Measurements from ENCODE around the gene OPRL1.

OPRL1 gene

DNA sequence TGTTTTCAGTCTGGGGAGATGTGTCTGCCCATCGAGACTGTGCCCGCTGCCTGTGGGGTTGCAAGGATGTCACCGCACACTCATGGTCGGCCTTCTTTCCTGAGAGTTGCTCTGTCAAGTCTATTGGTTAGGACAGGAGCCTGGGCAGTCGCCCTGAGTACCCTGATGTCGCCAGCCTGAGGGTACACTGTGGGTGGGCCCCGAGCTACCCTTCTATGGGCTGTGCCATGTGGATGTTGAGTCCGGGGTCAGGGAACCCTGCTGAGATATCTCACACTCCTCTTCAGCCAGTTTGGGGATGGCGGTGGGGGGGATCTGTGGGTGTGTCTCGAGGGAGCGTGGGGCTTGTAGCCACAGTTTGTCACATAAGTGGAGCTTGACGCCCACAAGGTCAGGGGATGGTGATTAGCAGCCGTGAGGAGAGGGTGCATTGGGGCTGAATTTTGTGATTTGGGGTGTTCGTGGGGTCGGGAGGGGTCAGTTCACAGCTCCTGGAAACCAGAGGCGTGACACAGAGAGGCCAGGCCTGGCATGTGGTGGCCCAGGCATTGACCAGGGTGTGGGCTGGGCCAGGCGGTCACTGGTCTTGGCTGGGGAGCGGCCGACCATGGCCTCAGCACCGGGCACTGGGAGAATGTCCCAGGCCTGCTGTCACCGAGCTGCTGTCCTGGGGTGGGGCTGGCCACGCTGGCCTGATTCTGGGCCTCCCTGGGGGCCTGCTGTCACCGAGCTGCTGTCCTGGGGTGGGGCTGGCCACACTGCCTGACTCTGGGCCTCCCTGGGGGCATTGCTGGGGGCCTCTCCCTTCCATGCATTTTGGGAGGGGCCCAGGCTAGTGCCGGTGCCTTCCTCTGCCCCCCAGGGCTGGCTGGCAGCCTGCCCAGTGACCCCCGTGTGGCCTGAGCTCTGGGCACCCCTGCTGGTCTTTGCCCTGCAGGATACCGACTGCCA is 29.1 kb downstream of the OPRL1 start:
- no peaks in the 10 kb centered on the region for H3K27me3 ChIP-seq (ENCODE audit: low read length)
- no peaks in the 10 kb centered on the region for H4K20me1 ChIP-seq (ENCODE audit: low read depth, low read length)
- H3F3A ChIP-seq (ENCODE audit: insufficient read depth): no peaks in the 10 kb centered on the region
- H3K9me2 ChIP-seq (replicated peaks; ENCODE audit: insufficient read depth, low read length): no peaks in the 10 kb centered on the region
- no peak for TF ChIP-seq EZH2phosphoT487 (conservative IDR thresholded peaks at IDR 0.05; ENCODE audit: low read length)
- TF ChIP-seq, protein P1, sequence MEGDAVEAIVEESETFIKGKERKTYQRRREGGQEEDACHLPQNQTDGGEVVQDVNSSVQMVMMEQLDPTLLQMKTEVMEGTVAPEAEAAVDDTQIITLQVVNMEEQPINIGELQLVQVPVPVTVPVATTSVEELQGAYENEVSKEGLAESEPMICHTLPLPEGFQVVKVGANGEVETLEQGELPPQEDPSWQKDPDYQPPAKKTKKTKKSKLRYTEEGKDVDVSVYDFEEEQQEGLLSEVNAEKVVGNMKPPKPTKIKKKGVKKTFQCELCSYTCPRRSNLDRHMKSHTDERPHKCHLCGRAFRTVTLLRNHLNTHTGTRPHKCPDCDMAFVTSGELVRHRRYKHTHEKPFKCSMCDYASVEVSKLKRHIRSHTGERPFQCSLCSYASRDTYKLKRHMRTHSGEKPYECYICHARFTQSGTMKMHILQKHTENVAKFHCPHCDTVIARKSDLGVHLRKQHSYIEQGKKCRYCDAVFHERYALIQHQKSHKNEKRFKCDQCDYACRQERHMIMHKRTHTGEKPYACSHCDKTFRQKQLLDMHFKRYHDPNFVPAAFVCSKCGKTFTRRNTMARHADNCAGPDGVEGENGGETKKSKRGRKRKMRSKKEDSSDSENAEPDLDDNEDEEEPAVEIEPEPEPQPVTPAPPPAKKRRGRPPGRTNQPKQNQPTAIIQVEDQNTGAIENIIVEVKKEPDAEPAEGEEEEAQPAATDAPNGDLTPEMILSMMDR (IDR thresholded peaks at IDR 0.05; ENCODE audit: insufficient read depth, low read length, poor library complexity, severe bottlenecking): no peak
- H3K79me2 ChIP-seq (ENCODE audit: insufficient read depth, low read length): no peaks in the 10 kb centered on the region
- no peaks in the 10 kb centered on the region for H3K9me3 ChIP-seq (ENCODE audit: insufficient read depth, low read length)
- H3K4me3 ChIP-seq (ENCODE audit: insufficient read depth, low read length, poor library complexity, severe bottlenecking): no peak overlapping the region
- no peak overlapping the region for H2AFZ ChIP-seq (ENCODE audit: low read depth, low read length, severe bottlenecking)
- no peaks in the 10 kb centered on the region for H3K36me3 ChIP-seq (ENCODE audit: low read length)
- H3K9ac ChIP-seq (ENCODE audit: low read length): no peak overlapping the region
- no peak overlapping the region for H3K4me2 ChIP-seq (ENCODE audit: low read depth, low read length, poor library complexity, severe bottlenecking)
- no peak overlapping the region for H3K27ac ChIP-seq (ENCODE audit: low read depth, low read length)

DNA sequence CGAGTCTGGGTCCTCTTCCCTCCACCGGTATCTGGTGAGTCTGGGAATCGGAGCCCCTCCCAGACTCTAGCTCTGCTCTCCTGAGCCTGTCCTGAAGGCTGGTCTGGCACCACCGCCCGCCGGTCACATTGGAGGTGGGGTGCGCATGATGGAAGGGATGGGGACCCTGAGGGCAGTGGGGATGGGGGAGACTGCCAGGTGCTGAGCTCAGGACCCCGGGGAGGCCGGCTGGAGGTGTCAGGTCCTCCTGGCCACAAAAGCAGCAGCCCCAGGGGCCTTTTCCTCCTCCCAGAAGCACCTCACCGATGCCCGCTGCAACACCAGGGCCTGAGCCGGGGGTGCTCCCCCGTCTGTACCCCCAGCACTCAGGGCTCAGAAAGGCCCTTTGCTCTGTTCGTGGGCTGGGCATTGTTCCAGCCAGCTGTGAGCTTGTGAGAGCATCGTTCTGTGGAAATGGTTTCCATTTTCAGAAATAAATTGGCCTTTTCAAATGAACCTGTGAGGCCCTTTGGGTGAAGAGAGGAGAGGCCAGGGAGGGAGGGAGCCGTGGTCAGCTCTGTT is 30.0 kb downstream of the OPRL1 start:
- Histone ChIP-seq H3K27me3 (ENCODE audit: low read length) (no peaks in the 10 kb centered on the region), H3K4me3 (ENCODE audit: insufficient read depth, low read length, poor library complexity, severe bottlenecking) (no peak overlapping the region)

DNA sequence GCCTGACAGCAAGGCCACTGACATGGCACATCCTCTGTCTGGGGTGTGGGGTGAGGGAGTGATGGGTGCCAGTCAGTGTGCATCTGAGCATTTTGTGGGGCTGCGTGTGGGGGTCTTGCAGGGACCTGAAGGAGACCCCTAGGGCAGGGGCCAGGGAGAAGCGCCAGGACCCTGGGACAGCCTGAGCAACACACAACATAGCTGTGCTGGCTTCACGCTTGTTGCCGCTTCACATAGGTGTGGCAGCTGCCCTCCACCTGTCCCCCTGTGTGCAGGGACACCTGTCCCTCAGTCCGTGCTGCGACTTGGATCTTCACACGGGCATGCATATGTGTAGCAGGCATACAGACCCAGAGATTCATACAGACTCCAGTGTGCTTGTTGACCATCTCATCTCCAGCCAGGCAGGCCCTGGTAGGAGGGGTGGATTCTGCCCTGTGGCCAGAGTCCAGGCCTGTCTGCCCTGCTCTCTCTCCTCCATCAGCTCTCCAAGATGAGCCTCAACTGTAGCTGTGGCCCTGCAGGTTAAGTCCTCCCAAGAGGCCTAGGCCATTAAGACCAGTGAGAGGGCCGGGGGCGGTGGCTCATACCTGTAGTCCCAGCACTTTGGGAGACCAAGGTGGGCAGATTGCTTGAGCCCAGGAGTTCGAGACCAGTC is 30.7 kb downstream of the OPRL1 start:
- no peak for TF ChIP-seq EZH2phosphoT487 (conservative IDR thresholded peaks at IDR 0.05; ENCODE audit: low read length)
- TF ChIP-seq, protein P1 (IDR thresholded peaks at IDR 0.05; ENCODE audit: insufficient read depth, low read length, poor library complexity, severe bottlenecking): no peak
- no peaks in the 10 kb centered on the region for H3F3A ChIP-seq (ENCODE audit: insufficient read depth)
- H3K9ac ChIP-seq (ENCODE audit: low read length): no peak overlapping the region
- H3K9me2 ChIP-seq (replicated peaks; ENCODE audit: insufficient read depth, low read length): no peaks in the 10 kb centered on the region
- H3K4me2 ChIP-seq (ENCODE audit: low read depth, low read length, poor library complexity, severe bottlenecking): no peak overlapping the region
- no peak overlapping the region for H3K27ac ChIP-seq (ENCODE audit: low read depth, low read length)
- no peaks in the 10 kb centered on the region for H3K79me2 ChIP-seq (ENCODE audit: insufficient read depth, low read length)
- no peak overlapping the region for H2AFZ ChIP-seq (ENCODE audit: low read depth, low read length, severe bottlenecking)
- H4K20me1 ChIP-seq (ENCODE audit: low read depth, low read length): no peaks in the 10 kb centered on the region
- no peaks in the 10 kb centered on the region for H3K36me3 ChIP-seq (ENCODE audit: low read length)
- H3K4me3 ChIP-seq (ENCODE audit: insufficient read depth, low read length, poor library complexity, severe bottlenecking): no peak overlapping the region
- H3K9me3 ChIP-seq (ENCODE audit: insufficient read depth, low read length): no peaks in the 10 kb centered on the region
- H3K27me3 ChIP-seq (ENCODE audit: low read length): no peaks in the 10 kb centered on the region

More for the DNA sequence above, 30.0 kb downstream of the OPRL1 start:
- Histone ChIP-seq H3K36me3 (ENCODE audit: low read length) (no peaks in the 10 kb centered on the region), H2AFZ (ENCODE audit: low read depth, low read length, severe bottlenecking) (no peak overlapping the region), H4K20me1 (ENCODE audit: low read depth, low read length) (no peaks in the 10 kb centered on the region), H3K9ac (ENCODE audit: low read length) (no peak overlapping the region), H3K9me3 (ENCODE audit: insufficient read depth, low read length) (no peaks in the 10 kb centered on the region), H3K27ac (ENCODE audit: low read depth, low read length) (no peak overlapping the region), H3K9me2 (replicated peaks; ENCODE audit: insufficient read depth, low read length) (no peaks in the 10 kb centered on the region), H3K79me2 (ENCODE audit: insufficient read depth, low read length) (no peaks in the 10 kb centered on the region), H3F3A (ENCODE audit: insufficient read depth) (no peaks in the 10 kb centered on the region), H3K4me2 (ENCODE audit: low read depth, low read length, poor library complexity, severe bottlenecking) (no peak overlapping the region)
- TF ChIP-seq, protein P1 (IDR thresholded peaks at IDR 0.05; ENCODE audit: insufficient read depth, low read length, poor library complexity, severe bottlenecking): no peak
- TF ChIP-seq EZH2phosphoT487 (conservative IDR thresholded peaks at IDR 0.05; ENCODE audit: low read length): no peak
